OCI-LY1 (cell line): ENCODE results near the gene QKI.

ENCODE experiments used
- EZH2 ChIP-seq: fragments of 200-600 bp; sonication (generic), shearing (Covaris generic); IDR thresholded peaks from 2 replicates; pipeline ENCODE4 v1.8.0; 2017; ENCODE audit warnings: borderline replicate concordance, mixed run types, mild to moderate bottlenecking, antibody characterized with exemption, low read length, moderate library complexity, mixed read lengths
- TF ChIP-seq, protein P1 (sequence below): fragments of 200-600 bp; sonication (generic), shearing (Covaris generic); IDR thresholded peaks from 2 replicates; pipeline ENCODE4 v1.5.1; 2017; ENCODE audit warnings: mild to moderate bottlenecking, antibody characterized with exemption, low read length, moderate library complexity, mixed read lengths

DNA sequence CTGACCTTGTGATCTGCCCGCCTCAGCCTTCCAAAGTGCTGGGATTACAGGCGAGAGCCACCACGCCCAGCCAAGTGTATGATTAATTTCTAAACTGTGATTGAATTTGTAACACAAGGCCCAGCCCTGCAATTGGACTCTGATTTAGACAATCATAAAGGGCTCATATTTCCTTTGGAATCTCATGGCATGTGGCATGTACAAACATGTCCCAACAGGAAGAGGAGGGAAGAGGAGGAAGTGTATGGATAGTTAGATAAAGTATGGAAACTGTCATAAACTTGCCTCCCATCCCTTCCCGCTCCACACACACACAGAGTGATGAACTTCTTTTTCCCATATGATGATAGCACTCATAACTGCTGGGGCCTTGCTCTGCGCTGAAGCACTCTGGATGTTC lies 27.2 kb upstream of the QKI start:
- TF ChIP-seq, protein P1, sequence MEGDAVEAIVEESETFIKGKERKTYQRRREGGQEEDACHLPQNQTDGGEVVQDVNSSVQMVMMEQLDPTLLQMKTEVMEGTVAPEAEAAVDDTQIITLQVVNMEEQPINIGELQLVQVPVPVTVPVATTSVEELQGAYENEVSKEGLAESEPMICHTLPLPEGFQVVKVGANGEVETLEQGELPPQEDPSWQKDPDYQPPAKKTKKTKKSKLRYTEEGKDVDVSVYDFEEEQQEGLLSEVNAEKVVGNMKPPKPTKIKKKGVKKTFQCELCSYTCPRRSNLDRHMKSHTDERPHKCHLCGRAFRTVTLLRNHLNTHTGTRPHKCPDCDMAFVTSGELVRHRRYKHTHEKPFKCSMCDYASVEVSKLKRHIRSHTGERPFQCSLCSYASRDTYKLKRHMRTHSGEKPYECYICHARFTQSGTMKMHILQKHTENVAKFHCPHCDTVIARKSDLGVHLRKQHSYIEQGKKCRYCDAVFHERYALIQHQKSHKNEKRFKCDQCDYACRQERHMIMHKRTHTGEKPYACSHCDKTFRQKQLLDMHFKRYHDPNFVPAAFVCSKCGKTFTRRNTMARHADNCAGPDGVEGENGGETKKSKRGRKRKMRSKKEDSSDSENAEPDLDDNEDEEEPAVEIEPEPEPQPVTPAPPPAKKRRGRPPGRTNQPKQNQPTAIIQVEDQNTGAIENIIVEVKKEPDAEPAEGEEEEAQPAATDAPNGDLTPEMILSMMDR: no peak
- TF ChIP-seq EZH2: no peak
